GM18505 (cell line): ENCODE data around the gene POU2F1.
"Not testable (repeated sequence)": the region's sequence is repeated elsewhere in the genome, so short reads cannot be mapped to it uniquely, and the experiment has no call there.

ENCODE experiments used
- ATAC-seq: cut with Tn5 transposase; IDR thresholded peaks from one replicate; pipeline ENCODE4 v1.9.1; 2021; ENCODE audit not compliant: unreplicated experiment
- POLR2A ChIP-seq: IDR thresholded peaks from 4 replicates; pipeline ENCODE4 v1.6.1; 2011; ENCODE audit warnings: borderline replicate concordance; ENCODE audit not compliant: insufficient read depth, insufficient read length; ENCODE audit errors: extremely low read depth

POU2F1 gene

GRCh38 chr1:167210966-167211674 is 9.6 kb upstream of the POU2F1 start:
- TF ChIP-seq POLR2A, result no peak
- no peak for ATAC-seq

GRCh38 chr1:167212025-167212424 is 8.7 kb upstream of the POU2F1 start:
- no peak for TF ChIP-seq POLR2A
- ATAC-seq, result no peak

DNA sequence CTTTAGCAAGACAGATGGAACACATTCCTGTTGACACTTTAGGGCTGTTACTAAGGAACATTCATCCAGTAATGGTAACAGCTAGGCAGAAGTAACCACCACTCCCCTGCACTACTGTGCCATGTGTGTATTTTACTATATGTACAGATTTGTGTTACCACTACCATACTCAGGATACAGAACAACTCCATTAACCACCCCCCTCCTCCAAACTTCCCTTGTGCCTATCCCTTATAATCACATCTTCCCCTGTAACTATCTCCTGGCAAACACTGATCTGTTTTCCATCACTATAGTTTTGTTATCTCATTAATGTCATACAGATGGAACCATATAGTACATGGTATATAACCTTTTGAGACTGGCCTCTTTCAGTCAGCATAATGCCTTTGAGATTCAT is 3.9 kb upstream of the POU2F1 start:
- ATAC-seq, result no peak
- TF ChIP-seq POLR2A, result no peak

DNA sequence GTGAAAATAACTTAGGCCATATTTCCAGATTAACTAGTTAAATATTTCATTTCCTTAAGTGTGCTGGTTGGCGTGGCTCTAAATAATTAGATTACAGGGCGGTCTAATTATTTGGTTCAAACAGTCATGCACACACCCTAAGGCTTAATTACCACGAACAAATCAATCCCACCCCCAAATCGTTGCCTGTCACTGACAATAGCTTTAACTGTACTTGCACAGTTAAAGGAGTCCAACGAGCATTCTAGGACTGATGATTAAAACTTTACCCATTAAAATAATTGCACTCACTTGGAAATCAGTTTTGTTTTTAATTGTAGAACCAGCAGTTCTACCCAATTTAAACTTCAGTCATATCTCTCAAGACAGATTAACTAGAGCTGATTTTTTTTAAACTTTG is 1.5 kb upstream of the POU2F1 start:
- no peak for ATAC-seq
- no peak for TF ChIP-seq POLR2A

GRCh38 chr1:167219646-167220536 is 795 bp upstream of the POU2F1 start:
- peak; percentile 41 for TF ChIP-seq POLR2A
- peak; percentile 39 for ATAC-seq

- ATAC-seq, result peak; percentile 9
- TF ChIP-seq POLR2A, result no peak
Observed at GRCh38 chr1:167221126-167221737, 546 bp downstream of the POU2F1 start.

GRCh38 chr1:167221738-167222610 is 1.3 kb downstream of the POU2F1 start:
- ATAC-seq, result peak; percentile 41
- TF ChIP-seq POLR2A, result peak; percentile 78

GRCh38 chr1:167223144-167224103 is 2.7 kb downstream of the POU2F1 start:
- TF ChIP-seq POLR2A, result no peak
- no peak for ATAC-seq

GRCh38 chr1:167224734-167225235 is 4.1 kb downstream of the POU2F1 start:
- not testable (repeated sequence) for ATAC-seq

- TF ChIP-seq POLR2A, result no peak
- ATAC-seq, result no peak
Observed at GRCh38 chr1:167225920-167226319, 5.2 kb downstream of the POU2F1 start.

- TF ChIP-seq POLR2A, result no peak
- ATAC-seq, result no peak
Observed at GRCh38 chr1:167227934-167228378, 7.3 kb downstream of the POU2F1 start.
